Esophagus squamous epithelium (tissue), 5 donors: ENCODE data around the gene MST1R. TPM values are rescaled to one million over a fixed set of nuclear protein-coding genes. Genes with fewer than 3 reads are reported as not detected.

ENCODE experiments used
- DNase-seq: peaks from one replicate; lab custom pipeline; 2025; lab: John Stamatoyannopoulos, UW
- H3K27ac ChIP-seq, 4 donors: fragments of 200-600 bp; sonication (generic); one replicate each; pipeline ENCODE4 v1.5.1; 2016 to 2019; ENCODE audit warnings: mild to moderate bottlenecking in 1 of 4
- H3K27me3 ChIP-seq, 4 donors: fragments of 200-600 bp; sonication (generic); 1 replicate in 3 of 4; 2 replicates in 1 of 4; pipeline versions ENCODE4 v1.5.1 to v1.6.0; 2017 to 2021; ENCODE audit warnings: antibody characterized with exemption in 1 of 4
- H3K36me3 ChIP-seq, 3 donors: fragments of 200-600 bp; sonication (generic); one replicate each; pipeline ENCODE4 v1.5.1; 2016 to 2019
- H3K4me1 ChIP-seq, 3 donors: fragments of 200-600 bp; sonication (generic); one replicate each; pipeline ENCODE4 v1.5.1; 2017 to 2019
- H3K4me3 ChIP-seq, 4 donors: fragments of 200-600 bp; sonication (generic); 1 replicate in 3 of 4; 2 replicates in 1 of 4; pipeline ENCODE4 v1.5.1; 2016 to 2019; ENCODE audit warnings: mild to moderate bottlenecking in 2 of 4, moderate library complexity in 1 of 4
- H3K9me3 ChIP-seq, 3 donors: fragments of 200-600 bp; sonication (generic); one replicate each; pipeline ENCODE4 v1.5.1; 2016 to 2019
- POLR2A ChIP-seq, 4 donors: fragments of 450-650 bp; IDR thresholded peaks; one replicate each; pipeline ENCODE4 v1.6.1; 2017; ENCODE audit warnings: antibody characterized with exemption in 4 of 4, mild to moderate bottlenecking in 4 of 4, moderate library complexity in 3 of 4
- WGBS, 2 donors: methylation state at CpG; one replicate each; pipeline ENCODE4 v1.1.5; 2018; 5-methylcytosine and 5-hydroxymethylcytosine counted together
- intact Hi-C: fragments of 100-400 bp; cut with DNase I; formaldehyde crosslinking; loops from one replicate; pipeline ENCODE4 v1.15.0; 2022
- total RNA-seq, 4 donors: library from RNA; depleted of rRNA; stranded (reverse); fragments of >200 nt; gene quantifications; one replicate each; pipeline ENCODE4 v1.1.0, GENCODE V29; 2016
- TF ChIP-seq, protein P1 (sequence below), 6 experiments: fragments of 450-650 bp in 4 of 6; fragments of 200-600 bp in 2 of 6; sonication (generic) in 2 of 6; IDR thresholded peaks; one replicate each; pipeline ENCODE4 v1.5.1; 2016 to 2019; ENCODE audit warnings: antibody characterized with exemption in 6 of 6, mild to moderate bottlenecking in 4 of 6, moderate library complexity in 4 of 6
- donor health status: DM: yes; HTN: yes; CAD: no.

MST1R gene
- total RNA-seq, 4 donors from 2014 or later: 5.4 to 26.5 (median 14.5) TPM

GRCh38 chr3:49842843-49843517 lies 60.7 kb downstream of the MST1R start:
- no peaks in the 10 kb centered on the region for H3K27me3 ChIP-seq
- H3K9me3 ChIP-seq: no peaks in the 10 kb centered on the region
- TF ChIP-seq POLR2A (IDR thresholded peaks at IDR 0.05): no peak
- TF ChIP-seq, protein P1, sequence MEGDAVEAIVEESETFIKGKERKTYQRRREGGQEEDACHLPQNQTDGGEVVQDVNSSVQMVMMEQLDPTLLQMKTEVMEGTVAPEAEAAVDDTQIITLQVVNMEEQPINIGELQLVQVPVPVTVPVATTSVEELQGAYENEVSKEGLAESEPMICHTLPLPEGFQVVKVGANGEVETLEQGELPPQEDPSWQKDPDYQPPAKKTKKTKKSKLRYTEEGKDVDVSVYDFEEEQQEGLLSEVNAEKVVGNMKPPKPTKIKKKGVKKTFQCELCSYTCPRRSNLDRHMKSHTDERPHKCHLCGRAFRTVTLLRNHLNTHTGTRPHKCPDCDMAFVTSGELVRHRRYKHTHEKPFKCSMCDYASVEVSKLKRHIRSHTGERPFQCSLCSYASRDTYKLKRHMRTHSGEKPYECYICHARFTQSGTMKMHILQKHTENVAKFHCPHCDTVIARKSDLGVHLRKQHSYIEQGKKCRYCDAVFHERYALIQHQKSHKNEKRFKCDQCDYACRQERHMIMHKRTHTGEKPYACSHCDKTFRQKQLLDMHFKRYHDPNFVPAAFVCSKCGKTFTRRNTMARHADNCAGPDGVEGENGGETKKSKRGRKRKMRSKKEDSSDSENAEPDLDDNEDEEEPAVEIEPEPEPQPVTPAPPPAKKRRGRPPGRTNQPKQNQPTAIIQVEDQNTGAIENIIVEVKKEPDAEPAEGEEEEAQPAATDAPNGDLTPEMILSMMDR (IDR thresholded peaks at IDR 0.05): no peak
- H3K36me3 ChIP-seq: peaks cover 0 to 44% (median 0%) of the 10 kb centered on the region in 3 donors
- peaks cover 0 to 24% (median 7%) of the 10 kb centered on the region in 3 donors for H3K4me1 ChIP-seq
- DNase-seq: no peak
- no CpG with 5 or more reads among the region's 3 CpGs for WGBS, 2 donors
- H3K27ac ChIP-seq: no peak overlapping the region
- intact Hi-C loops: loop anchor here (10.0 kb wide), 1 partner anchor 138 kb away; no protein-coding TSS in a partner anchor
- H3K4me3 ChIP-seq: no peak overlapping the region

DNA sequence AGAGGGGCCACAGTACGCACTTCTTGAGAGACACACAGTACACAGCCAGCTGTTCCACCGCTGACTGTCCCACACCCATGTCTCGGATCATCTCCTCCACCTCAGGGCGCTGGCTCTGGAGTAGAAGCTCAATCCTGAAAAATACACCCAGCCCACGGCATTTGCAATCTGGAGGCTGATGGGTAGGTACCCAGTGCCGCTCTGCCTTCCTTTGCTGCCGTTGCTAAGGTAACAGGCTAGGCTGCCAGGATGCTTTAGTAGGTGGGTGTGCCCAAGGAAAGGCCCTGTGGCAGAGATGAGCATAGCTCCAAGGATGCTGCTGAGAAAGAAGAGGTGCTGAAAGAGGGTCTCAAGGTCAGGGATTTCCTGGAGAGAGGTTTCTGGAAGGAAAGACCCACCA lies 61.9 kb downstream of the MST1R start:
- Histone ChIP-seq H3K4me3 (no peak overlapping the region), H3K27ac (no peak overlapping the region), H3K27me3 (no peaks in the 10 kb centered on the region), H3K4me1 (peaks cover 0 to 24% (median 7%) of the 10 kb centered on the region in 3 donors), H3K9me3 (no peaks in the 10 kb centered on the region), H3K36me3 (peaks cover 0 to 36% (median 0%) of the 10 kb centered on the region in 3 donors)
- no peak for DNase-seq
- intact Hi-C loops: loop anchor here (10.0 kb wide), 1 partner anchor 137 kb away; no protein-coding TSS in a partner anchor
- 84 to 100% methylated on average over 1 to 6 of the region's 7 CpGs for WGBS, 2 donors
- no peak for TF ChIP-seq POLR2A (IDR thresholded peaks at IDR 0.05)
- TF ChIP-seq, protein P1 (IDR thresholded peaks at IDR 0.05): no peak

DNA sequence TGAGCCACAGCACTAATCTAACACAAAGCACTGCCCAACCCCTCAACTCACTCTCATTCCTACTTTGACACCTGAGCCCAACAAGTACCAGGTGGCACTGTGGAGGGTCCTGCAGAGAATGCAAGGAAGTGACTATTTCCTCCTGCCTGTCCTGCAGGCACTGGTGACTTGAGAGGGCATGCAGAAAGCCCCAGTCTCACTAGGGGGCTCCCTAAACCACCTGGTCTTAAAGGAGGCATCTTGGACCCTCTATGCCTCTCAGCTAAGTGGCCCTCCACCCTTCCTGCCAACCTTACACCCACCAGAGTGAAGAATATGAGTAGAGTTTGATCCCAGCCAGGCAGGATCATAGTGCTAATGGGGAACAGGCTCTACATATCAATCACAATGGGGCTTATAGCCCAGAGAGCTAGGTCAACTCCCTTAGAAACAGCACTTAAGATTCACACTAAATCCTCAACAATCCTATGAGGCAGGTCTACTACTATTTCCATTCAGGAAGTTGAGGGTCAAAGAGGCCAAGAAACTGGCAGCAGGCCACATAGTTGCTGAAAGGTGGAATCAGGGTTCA lies 62.5 kb downstream of the MST1R start:
- H3K36me3 ChIP-seq: peaks cover 0 to 30% (median 0%) of the 10 kb centered on the region in 3 donors
- intact Hi-C loops: loop anchor here (10.0 kb wide), 1 partner anchor 136 kb away; no protein-coding TSS in a partner anchor
- DNase-seq: no peak
- TF ChIP-seq POLR2A (IDR thresholded peaks at IDR 0.05): no peak
- TF ChIP-seq, protein P1 (IDR thresholded peaks at IDR 0.05): peak in 2 of 6 experiments; percentile 15 to 29
- no peak overlapping the region for H3K27ac ChIP-seq
- H3K4me1 ChIP-seq: peaks cover 0 to 24% (median 7%) of the 10 kb centered on the region in 3 donors
- no peaks in the 10 kb centered on the region for H3K27me3 ChIP-seq
- H3K4me3 ChIP-seq: no peak overlapping the region
- no peaks in the 10 kb centered on the region for H3K9me3 ChIP-seq

DNA sequence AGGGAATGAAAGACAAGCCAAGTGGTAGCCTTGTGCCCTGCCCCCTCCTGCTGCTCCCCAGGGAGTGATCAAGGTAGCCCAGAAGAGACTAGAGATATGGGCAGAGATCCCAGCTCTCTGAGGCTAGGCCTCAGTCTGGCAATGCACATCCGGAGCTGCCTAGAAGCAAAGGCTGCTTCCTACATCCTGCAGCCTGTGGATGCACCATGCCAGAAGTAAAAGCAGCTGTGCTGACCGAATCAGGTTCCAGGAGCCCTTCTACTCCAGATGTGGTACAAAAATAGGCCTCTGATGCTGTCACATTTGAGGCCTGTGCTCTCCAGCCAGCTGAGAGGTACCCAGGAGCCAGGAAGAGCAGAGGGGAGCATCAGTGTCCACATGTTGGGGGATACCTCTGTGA lies 63.3 kb downstream of the MST1R start:
- TF ChIP-seq, protein P1 (IDR thresholded peaks at IDR 0.05): no peak
- no peak for TF ChIP-seq POLR2A (IDR thresholded peaks at IDR 0.05)
- intact Hi-C loops: loop anchor here (10.0 kb wide), 1 partner anchor 136 kb away; no protein-coding TSS in a partner anchor
- Histone ChIP-seq H3K27me3 (no peaks in the 10 kb centered on the region), H3K4me1 (peaks cover 0 to 24% (median 7%) of the 10 kb centered on the region in 3 donors), H3K4me3 (no peak overlapping the region), H3K36me3 (peaks cover 0 to 22% (median 0%) of the 10 kb centered on the region in 3 donors), H3K9me3 (no peaks in the 10 kb centered on the region), H3K27ac (peak overlapping the region in 1 of 4 donors; percentile 14)
- WGBS, 2 donors: 85% methylated on average over 2 of the region's 2 CpGs; no CpG with 5 or more reads in 1 of the 2 donors
- DNase-seq: no peak
